ENCODE data around the gene CRTAC1.

- TF ChIP-seq EZH2 (IDR thresholded peaks at IDR 0.05; ENCODE audit: low read depth, unreplicated experiment) (no peak), REST (IDR thresholded peaks at IDR 0.05; ENCODE audit: unreplicated experiment) (no peak), CTCF (conservative IDR thresholded peaks at IDR 0.05; ENCODE audit: low read depth in 2 of 2) (no peak), ZNF114 (CRISPR knock-in tag; IDR thresholded peaks at IDR 0.05) (no peak)
Observed at GRCh38 chr10:97823734-97824133, 206.7 kb downstream of the CRTAC1 start.

Measured in GM23338 (cell line).